Activated CD4-positive, alpha-beta T cell treated with anti-CD3 and anti-CD28 coated beads for 4 hours (primary cell): ENCODE measurements around the gene ZGLP1.
A peak's percentile ranks its signal among the peaks of the same experiment; 100 is the strongest.
"Not testable (repeated sequence)": the region's sequence is repeated elsewhere in the genome, so short reads cannot be mapped to it uniquely, and the experiment has no call there.

Source experiments
- DNase-seq, 2 donors: peaks; one replicate each; pipeline ENCODE4 v3.0.0-alpha.2; 2020

The ZGLP1 gene

GRCh38 chr19:10292789-10293636, 16.6 kb downstream of the ZGLP1 start:
- DNase-seq, result no peak

GRCh38 chr19:10292206-10292788, 17.3 kb downstream of the ZGLP1 start:
- DNase-seq, result peak; percentile 64

DNA sequence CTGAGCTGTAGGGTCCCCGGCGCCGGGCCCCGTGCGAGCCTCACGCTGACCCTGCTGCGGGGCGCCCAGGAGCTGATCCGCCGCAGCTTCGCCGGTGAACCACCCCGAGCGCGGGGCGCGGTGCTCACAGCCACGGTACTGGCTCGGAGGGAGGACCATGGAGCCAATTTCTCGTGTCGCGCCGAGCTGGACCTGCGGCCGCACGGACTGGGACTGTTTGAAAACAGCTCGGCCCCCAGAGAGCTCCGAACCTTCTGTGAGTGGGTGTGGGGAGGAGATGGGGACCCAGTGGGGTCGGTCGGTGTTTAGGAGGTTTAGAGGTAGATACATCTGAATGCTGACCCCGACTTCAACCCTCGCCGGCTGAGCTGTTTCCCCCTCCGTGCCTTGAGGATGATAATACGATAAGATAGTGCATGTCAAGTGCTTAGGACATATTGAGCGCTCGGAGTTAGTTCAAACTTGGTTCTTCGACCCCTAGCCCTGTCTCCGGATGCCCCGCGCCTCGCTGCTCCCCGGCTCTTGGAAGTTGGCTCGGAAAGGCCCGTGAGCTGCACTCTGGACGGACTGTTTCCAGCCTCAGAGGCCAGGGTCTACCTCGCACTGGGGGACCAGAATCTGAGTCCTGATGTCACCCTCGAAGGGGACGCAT, 17.9 kb downstream of the ZGLP1 start:
- no peak for DNase-seq

GRCh38 chr19:10290876-10291553, 18.6 kb downstream of the ZGLP1 start:
- DNase-seq, result peak; percentile 54 to 62

- no peak for DNase-seq
These were observed 19.2 kb downstream of the ZGLP1 start for GRCh38 chr19:10290357-10290875.

GRCh38 chr19:10289836-10290356, 19.7 kb downstream of the ZGLP1 start, which contains the start of gene ICAM5:
Gene ICAM5 (plus strand): TSS chr19:10289952. CDS start chr19:10290044, 92 bp downstream.
- DNase-seq, result peak; percentile 65 to 71

- DNase-seq, result peak; percentile 54 to 63
These were observed 20.3 kb downstream of the ZGLP1 start for GRCh38 chr19:10289167-10289835.

DNA sequence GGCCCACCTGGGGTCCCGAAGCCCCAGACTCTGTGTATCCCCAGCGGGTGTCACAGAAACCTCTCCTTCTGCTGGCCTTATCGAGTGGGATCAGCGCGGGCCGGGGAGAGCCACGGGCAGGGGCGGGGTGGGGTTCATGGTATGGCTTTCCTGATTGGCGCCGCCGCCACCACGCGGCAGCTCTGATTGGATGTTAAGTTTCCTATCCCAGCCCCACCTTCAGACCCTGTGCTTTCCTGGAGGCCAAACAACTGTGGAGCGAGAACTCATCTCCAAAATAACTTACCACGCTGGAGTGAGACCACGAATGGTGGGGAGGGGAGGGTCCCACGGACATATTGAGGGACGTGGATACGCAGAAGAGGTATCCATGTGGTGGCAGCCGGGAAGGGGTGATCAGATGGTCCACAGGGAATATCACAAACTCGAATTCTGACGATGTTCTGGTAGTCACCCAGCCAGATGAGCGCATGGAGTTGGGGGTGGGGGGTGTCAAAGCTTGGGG, 20.9 kb downstream of the ZGLP1 start:
- DNase-seq, result peak; percentile 36 to 41

DNA sequence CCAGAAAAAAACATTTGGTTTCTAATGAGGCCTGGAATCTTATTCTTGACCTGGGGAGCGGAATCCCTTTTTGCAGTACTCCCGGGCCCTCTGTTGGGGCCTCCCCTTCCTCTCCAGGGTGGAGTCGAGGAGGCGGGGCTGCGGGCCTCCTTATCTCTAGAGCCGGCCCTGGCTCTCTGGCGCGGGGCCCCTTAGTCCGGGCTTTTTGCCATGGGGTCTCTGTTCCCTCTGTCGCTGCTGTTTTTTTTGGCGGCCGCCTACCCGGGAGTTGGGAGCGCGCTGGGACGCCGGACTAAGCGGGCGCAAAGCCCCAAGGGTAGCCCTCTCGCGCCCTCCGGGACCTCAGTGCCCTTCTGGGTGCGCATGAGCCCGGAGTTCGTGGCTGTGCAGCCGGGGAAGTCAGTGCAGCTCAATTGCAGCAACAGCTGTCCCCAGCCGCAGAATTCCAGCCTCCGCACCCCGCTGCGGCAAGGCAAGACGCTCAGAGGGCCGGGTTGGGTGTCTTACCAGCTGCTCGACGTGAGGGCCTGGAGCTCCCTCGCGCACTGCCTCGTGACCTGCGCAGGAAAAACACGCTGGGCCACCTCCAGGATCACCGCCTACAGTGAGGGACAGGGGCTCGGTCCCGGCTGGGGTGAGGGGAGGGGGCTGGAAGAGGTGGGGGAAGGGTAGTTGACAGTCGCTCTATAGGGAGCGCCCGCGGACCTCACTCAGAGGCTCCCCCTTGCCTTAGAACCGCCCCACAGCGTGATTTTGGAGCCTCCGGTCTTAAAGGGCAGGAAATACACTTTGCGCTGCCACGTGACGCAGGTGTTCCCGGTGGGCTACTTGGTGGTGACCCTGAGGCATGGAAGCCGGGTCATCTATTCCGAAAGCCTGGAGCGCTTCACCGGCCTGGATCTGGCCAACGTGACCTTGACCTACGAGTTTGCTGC, 22.5 kb downstream of the ZGLP1 start, which contains the start of gene ICAM4:
Gene ICAM4, plus strand, starts transcription at position 153 of the 935 bp plus-strand sequence. Its CDS starts 58 bp downstream, at position 211.
- peak; percentile 25 to 38 for DNase-seq

DNA sequence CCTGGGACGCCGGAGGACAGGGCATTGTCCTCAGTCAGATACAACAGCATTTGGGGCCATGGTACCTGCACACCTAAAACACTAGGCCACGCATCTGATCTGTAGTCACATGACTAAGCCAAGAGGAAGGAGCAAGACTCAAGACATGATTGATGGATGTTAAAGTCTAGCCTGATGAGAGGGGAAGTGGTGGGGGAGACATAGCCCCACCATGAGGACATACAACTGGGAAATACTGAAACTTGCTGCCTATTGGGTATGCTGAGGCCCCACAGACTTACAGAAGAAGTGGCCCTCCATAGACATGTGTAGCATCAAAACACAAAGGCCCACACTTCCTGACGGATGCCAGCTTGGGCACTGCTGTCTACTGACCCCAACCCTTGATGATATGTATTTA, 24.2 kb downstream of the ZGLP1 start:
- DNase-seq, result no peak

DNA sequence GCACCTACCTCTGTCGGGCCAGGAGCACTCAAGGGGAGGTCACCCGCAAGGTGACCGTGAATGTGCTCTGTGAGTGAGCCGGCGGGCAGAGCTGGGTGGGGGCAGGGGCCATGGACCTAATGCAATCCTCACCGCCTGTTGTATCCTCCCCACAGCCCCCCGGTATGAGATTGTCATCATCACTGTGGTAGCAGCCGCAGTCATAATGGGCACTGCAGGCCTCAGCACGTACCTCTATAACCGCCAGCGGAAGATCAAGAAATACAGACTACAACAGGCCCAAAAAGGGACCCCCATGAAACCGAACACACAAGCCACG, 24.7 kb downstream of the ZGLP1 start:
- no peak for DNase-seq

DNA sequence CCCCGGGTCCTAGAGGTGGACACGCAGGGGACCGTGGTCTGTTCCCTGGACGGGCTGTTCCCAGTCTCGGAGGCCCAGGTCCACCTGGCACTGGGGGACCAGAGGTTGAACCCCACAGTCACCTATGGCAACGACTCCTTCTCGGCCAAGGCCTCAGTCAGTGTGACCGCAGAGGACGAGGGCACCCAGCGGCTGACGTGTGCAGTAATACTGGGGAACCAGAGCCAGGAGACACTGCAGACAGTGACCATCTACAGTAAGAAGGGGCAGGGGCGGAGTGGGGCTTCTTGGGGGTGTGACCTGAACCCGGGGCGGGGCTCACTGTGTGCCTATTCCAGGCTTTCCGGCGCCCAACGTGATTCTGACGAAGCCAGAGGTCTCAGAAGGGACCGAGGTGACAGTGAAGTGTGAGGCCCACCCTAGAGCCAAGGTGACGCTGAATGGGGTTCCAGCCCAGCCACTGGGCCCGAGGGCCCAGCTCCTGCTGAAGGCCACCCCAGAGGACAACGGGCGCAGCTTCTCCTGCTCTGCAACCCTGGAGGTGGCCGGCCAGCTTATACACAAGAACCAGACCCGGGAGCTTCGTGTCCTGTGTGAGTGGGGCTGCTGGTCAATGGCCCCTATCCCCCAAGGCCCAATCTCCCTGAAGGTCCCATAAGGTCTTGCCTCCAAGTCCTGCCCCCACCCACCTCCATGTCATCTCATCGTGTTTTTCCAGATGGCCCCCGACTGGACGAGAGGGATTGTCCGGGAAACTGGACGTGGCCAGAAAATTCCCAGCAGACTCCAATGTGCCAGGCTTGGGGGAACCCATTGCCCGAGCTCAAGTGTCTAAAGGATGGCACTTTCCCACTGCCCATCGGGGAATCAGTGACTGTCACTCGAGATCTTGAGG, 25.3 kb downstream of the ZGLP1 start:
- no peak for DNase-seq

- DNase-seq, result no peak
These were observed 26.1 kb downstream of the ZGLP1 start for GRCh38 chr19:10283301-10284064.

DNA sequence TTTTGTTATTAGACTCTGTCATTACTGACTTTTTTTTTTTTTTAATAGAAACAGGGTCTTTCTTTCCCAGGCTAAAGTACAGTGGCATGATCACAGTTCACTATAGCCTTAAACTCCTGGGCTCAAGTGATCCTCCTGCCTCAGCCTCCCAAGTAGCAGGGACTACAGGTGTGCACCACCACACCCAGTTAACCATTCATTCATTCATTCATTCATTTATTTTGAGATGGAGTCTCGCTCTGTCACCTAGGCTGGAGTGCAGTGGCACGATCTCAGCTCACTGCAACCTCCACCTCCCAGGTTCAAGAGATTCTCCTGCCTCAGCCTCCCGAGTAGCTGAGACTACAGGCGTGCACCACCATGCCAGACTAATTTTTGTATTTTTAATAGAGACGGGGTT, 27.6 kb downstream of the ZGLP1 start:
- not testable (repeated sequence) for DNase-seq

DNA sequence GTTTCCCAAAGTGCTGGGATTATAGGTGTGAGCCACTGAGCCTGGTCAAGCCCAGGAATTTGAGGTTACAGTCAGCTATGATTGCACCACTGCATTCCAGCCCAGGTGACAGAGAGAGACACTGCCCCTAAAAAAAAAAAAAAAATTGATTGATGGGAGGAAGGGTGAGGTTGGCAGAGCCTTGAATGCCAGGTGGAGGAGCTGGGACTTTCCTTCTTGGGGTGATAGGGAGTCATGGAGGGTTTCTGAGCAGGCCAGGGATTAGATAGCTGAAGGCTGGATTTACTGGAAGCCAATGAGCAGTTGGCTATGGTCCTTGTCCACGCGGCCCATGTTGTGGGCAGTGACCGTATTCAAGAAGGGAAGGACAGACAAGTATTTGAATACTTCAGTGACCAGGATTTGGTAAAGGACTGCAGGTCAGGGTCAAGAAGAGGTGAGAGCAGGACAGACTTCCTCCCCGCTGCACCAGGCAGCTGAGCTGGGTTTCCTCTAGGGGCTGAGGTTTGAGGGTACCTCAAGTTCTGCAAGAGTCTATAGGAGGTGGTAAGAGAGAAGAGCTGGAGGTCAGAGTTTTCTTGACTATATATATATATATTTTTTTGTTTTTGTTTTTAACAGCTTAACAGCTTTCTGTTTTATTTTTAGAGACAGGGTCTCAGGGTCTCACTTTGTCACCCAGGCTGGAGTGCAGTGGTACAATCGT, 29.7 kb downstream of the ZGLP1 start:
- no peak for DNase-seq

DNA sequence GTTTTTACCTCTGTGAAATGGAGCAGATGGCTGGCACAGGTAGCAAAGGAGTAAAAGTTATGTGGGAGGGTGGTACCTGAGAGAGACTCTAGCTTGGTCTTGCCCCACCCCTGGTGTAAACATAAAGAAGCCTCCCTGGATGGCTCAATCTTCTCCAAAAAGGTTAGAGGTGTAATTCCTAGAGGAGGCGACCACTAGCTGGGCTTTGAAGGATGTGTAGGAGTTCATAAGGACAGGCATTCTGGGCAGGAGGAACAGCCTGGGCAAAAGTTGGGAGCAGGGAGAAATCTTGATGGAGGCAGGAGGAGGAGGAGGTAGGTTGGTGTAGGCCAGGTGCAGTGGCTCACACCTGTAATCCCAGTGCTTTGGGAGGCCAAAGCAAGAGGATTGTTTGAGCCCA, 30.7 kb downstream of the ZGLP1 start:
- no peak for DNase-seq

DNA sequence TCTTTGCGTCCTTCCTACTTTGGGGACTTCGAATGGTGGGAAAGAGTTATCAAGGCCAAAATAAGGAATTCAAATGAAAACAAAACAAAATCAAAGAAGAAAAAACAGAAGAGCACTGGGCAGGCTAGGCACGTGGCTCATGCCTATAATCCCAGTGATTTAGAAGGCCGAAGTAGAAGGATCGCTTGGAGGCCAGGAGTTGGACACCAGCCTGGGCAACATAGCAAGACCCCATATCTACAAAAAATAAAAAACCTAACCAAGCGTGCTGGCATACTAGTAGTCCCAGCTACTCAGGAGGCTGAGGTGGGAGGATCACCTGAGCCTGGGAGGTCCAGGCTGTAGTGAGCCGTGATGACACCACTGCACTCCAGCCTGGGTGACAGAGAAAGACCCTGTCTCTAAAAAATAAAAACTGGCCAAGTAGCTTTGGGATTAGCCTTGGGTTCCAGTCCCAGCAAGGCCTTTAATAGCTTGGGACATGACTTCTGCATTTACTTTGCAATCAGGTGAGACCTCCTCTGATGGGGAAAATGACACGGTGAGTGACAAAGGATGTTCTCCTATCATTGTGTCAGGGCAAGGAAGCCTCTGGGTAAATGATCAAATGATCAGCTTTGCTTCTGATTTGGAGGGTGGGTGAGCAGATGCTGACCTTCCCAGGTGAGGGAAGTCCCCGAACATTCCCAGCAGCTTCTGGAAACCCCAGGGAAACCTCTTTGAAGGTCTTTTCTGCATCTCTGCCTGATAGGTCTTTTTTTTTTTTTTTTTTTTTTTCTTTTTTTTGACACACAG, 31.6 kb downstream of the ZGLP1 start:
- no peak for DNase-seq
